HUES48 (cell line): ENCODE measurements around the gene MPDZ.
A peak's percentile ranks its signal among the peaks of the same experiment; 100 is the strongest.

Experiments
- H3K27ac ChIP-seq: one replicate; pipeline ENCODE4 v1.7.0; 2013; ENCODE audit warnings: low read depth, low read length, inconsistent platforms
- H3K27me3 ChIP-seq: 2 replicates; pipeline ENCODE4 v1.6.1; 2013; ENCODE audit warnings: mild to moderate bottlenecking, low read length; ENCODE audit not compliant: control insufficient read depth, insufficient read depth
- H3K36me3 ChIP-seq: 2 replicates; pipeline ENCODE4 v1.6.1; 2013; ENCODE audit warnings: low read length; ENCODE audit not compliant: control insufficient read depth, insufficient read depth
- H3K4me1 ChIP-seq: 2 replicates; pipeline ENCODE4 v1.6.1; 2013; ENCODE audit warnings: mild to moderate bottlenecking, low read length; ENCODE audit not compliant: control insufficient read depth, insufficient read depth
- H3K4me3 ChIP-seq: 2 replicates; pipeline ENCODE4 v1.5.1; 2013; ENCODE audit warnings: mild to moderate bottlenecking, low read depth, low read length
- H3K9ac ChIP-seq: 2 replicates; pipeline ENCODE4 v1.6.1; 2013; ENCODE audit warnings: mild to moderate bottlenecking, low read depth, low read length, moderate library complexity
- H3K9me3 ChIP-seq: 2 replicates; pipeline ENCODE4 v1.6.1; 2013; ENCODE audit warnings: low read length; ENCODE audit not compliant: control insufficient read depth, insufficient read depth

MPDZ gene

DNA sequence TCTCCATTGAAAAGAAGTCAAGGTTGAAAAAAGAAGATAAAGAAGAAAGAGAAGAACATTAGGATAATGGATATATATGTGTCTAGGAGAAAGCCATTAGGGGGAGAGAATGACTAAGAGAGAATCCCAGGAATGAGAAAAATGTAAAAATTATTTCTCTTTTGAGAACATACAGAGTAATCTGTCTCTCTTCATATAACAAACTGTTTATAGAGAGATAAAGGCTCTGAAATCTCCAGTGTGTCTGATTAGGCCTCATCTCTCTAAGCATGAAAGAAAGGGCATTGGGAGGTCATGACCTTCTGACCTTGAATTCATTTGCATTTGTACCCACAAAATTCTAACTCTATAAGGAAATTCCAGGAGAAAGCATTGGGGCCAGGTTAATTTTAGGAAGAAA lies 3.5 kb upstream of the MPDZ start:
- no peak overlapping the region for H3K27ac ChIP-seq
- H3K9me3 ChIP-seq = no peaks in the 10 kb centered on the region
- H3K9ac ChIP-seq = no peak overlapping the region
- H3K4me3 ChIP-seq = no peak overlapping the region
- H3K27me3 ChIP-seq = no peaks in the 10 kb centered on the region
- no peaks in the 10 kb centered on the region for H3K36me3 ChIP-seq
- H3K4me1 ChIP-seq = peaks cover 3% of the 10 kb centered on the region

DNA sequence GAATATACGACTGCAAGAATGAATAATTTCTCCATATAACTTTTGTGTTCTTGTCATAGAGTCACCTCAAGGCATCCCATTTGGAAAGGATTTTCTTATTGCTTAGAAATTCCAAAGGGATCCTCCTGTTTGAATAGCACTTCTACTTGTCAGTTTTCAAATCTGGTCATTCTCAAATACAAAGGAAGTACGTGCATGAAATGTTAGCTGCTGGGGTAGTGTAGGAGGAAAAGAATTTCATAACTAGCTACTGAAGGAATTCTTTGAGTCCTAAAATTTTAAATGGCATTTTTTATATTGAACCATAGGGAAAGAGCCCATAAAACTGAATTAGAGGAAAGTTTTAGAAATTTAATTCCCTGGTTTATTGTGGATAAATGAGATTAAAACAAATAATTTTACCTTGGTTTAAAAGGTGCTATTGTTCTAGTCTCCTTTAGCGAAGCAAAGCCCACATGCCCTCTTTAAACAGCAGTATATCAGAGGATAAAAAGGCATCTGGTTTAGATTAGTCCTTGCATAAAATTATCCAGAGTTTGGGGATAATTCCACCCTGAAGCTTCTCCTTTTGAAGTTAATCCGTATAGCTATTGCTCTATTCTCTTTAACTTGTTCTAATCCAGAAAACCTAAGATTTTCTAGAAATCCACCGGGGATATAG lies 2.0 kb upstream of the MPDZ start:
- Histone ChIP-seq H3K4me1 (peaks cover 14% of the 10 kb centered on the region), H3K27ac (no peak overlapping the region), H3K36me3 (no peaks in the 10 kb centered on the region), H3K9ac (no peak overlapping the region), H3K4me3 (no peak overlapping the region), H3K27me3 (no peaks in the 10 kb centered on the region), H3K9me3 (no peaks in the 10 kb centered on the region)

DNA sequence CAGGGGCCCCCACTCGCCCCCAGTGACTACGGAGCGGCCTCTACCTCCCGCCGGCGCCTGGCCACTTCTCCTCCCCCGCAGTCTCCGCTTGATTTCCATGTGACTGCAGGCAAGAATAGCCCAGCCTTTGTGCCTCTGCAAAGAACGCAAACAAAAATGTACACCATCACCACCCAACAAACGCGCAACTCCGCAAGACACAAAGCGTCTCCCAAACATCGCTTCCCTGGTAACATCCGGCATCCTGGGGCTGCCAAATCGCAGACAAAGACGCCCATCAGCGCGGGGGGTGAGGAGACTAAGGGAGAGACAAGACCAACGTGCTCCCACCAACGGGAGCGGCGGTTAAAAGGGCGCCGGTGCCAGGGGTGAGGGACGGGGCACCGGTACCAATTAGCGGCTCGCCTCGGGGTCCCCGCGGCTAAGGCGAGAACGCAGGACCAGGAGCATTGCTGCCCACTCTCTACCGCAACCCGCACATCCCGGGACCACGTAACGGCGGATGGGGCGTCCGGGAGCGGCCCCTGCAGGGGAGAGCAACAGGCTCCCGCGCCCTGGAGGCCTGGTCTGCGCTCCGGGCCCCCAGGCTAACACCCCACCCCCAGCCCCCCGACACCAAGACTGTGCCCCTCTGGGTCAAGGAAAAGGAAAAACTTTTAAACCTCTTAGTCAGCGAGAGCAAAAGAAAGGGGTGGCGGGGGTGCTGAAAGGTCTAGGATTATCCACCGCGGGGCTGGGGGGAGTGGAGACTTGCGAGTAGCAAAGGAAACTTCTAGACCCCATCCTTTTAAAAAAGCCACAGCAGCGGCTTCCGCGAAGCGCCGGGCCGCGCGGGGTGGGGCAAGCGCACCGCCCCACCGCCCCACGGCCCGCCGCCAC lies 885 bp downstream of the MPDZ start:
- Histone ChIP-seq H3K9me3 (no peaks in the 10 kb centered on the region), H3K27me3 (no peaks in the 10 kb centered on the region), H3K4me3 (peak overlapping the region; percentile 91), H3K9ac (peak overlapping the region; percentile 91), H3K27ac (peak overlapping the region; percentile 89), H3K4me1 (peaks cover 25% of the 10 kb centered on the region), H3K36me3 (no peaks in the 10 kb centered on the region)

DNA sequence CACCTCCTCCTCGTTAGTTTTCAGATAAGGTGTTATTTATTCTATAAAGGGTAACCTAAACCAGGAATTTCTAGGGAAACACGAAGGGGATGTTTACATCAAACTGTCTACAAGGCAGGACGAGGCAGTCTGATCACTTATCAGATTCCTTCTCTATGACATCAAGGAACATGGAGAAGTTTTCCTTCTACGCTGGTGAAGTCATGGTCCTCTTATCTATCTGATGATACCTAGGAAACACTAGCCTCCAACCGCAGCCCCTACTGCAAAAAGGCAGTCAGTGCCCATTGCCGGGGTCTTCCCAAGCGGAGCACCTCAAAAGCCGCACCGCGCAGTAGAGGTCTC lies 1.5 kb downstream of the MPDZ start:
- Histone ChIP-seq H3K9ac (peak overlapping the region; percentile 91), H3K36me3 (no peaks in the 10 kb centered on the region), H3K9me3 (no peaks in the 10 kb centered on the region), H3K27ac (peak overlapping the region; percentile 89), H3K27me3 (no peaks in the 10 kb centered on the region), H3K4me3 (peak overlapping the region; percentile 91), H3K4me1 (peaks cover 25% of the 10 kb centered on the region)

DNA sequence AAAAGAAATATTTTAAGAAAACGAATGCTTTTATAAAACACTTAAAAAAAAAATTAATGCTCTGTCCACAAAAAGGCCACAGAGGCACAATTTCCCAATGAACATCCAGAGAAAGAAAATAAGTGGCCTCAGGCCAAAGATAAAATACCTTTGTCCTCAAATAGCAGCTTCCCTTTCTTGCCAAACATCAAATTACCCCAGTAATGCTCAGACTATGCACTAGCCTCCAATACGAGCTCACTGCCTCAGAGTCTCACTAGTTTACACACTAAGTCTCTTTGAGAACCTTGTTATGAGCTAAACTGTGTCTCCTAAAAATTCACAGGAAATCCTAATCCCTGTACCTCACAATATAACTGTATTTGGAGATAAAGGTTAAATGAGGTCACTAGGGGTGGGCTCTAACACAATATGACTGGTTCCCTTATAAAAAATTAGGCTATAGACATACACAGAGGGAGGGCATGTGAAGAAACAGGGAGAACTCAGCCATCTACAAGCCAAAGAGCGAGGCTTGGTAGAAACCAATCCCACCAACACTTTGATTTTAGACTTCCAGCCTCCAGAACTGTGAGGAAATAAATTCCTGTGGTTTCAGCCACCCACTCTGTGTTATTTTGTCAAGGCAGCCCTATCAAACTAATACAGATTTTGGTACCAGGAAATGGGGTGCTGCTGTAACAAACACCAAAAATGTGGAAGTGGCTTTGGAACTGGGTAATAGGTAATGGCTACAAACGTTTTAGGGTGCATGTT lies 4.4 kb downstream of the MPDZ start:
- Histone ChIP-seq H3K27me3 (no peaks in the 10 kb centered on the region), H3K4me1 (peaks cover 27% of the 10 kb centered on the region), H3K27ac (no peak overlapping the region), H3K36me3 (no peaks in the 10 kb centered on the region), H3K9me3 (no peaks in the 10 kb centered on the region), H3K9ac (no peak overlapping the region; the same call in 1 of the 2 replicates), H3K4me3 (no peak overlapping the region)

DNA sequence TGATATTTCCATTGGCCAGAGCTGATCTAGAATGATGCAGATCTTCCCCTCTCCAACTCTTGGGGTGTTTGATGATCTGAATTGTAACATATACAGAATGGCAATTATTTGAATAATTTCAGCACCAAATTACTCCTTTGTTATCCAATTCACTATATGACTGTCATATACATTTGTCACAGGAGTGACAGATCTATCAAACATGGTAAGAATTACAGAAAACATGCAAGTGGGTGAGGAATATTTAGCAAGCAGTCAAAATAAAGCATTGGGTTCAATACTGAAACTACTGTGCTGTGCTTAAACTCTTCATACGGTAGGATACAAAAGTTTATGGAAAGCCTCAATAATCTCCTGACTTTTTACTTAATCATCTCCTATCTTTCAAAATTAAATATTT lies 8.8 kb downstream of the MPDZ start:
- H3K27ac ChIP-seq = no peak overlapping the region
- H3K36me3 ChIP-seq = no peaks in the 10 kb centered on the region
- H3K9ac ChIP-seq = no peak overlapping the region
- no peaks in the 10 kb centered on the region for H3K27me3 ChIP-seq
- H3K9me3 ChIP-seq = no peaks in the 10 kb centered on the region
- peaks cover 40% of the 10 kb centered on the region for H3K4me1 ChIP-seq
- H3K4me3 ChIP-seq = no peak overlapping the region

DNA sequence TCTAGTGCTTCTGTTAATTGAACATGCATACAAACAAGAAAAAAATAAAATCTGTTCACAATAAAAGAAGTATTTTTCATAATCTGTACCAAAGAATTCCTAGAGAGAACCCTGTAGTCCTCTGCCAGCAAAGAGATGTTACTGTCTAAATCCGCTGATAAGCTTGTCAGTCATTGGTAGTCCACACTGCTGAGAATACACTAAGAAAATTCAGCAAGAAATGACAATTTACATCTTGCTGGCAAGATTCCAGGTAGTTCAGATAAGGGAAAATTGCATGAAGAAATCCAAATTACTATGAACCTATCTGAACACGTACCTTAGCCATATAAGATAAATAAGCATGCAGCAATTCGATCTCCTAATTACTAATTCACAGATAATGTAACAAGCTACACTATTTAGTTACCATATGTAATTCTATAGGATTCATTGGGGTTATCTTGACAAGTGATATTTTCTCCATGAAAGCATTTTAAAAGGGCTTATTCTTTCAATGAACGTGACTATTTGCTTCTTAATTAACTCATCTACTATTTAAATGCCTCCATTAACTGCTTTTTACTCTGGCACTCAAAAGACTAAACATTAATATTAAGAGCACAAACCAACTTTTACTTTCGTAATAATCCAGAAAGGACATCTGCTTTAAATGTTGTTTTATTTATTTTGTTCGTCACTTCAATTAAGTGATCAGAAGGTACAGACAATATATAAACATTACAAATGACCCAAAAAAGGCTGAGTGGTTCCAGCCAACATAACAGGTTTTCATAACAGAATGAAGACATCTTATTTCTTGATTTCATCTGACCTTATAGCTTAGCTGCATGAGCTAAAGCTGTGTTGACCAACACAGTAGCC lies 9.7 kb downstream of the MPDZ start:
- Histone ChIP-seq H3K36me3 (no peaks in the 10 kb centered on the region), H3K9ac (no peak overlapping the region), H3K27me3 (no peaks in the 10 kb centered on the region), H3K4me1 (peaks cover 31% of the 10 kb centered on the region), H3K27ac (no peak overlapping the region), H3K9me3 (no peaks in the 10 kb centered on the region), H3K4me3 (no peak overlapping the region)

DNA sequence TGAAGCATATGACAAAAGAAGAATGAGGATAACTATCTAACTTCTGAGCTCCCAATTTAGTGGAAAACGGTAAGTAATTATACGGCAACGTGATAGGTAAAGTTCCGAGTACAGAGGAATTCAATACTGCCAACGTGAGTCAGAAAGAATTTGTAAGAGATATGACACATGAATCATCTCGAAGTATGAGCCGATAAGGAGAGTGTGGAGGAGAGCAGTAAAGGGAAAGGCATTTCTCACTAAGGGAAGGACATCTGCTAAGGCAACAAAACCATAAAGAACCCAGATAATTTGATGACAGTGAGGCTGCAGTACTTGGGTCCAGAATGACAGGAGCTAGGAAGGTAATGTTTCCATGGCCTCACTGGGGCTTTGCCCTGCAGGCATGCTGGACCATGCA lies 11.0 kb downstream of the MPDZ start:
- Histone ChIP-seq H3K9ac (no peak overlapping the region), H3K27ac (no peak overlapping the region), H3K4me3 (no peak overlapping the region), H3K4me1 (peaks cover 28% of the 10 kb centered on the region), H3K9me3 (no peaks in the 10 kb centered on the region), H3K36me3 (no peaks in the 10 kb centered on the region), H3K27me3 (no peaks in the 10 kb centered on the region)

DNA sequence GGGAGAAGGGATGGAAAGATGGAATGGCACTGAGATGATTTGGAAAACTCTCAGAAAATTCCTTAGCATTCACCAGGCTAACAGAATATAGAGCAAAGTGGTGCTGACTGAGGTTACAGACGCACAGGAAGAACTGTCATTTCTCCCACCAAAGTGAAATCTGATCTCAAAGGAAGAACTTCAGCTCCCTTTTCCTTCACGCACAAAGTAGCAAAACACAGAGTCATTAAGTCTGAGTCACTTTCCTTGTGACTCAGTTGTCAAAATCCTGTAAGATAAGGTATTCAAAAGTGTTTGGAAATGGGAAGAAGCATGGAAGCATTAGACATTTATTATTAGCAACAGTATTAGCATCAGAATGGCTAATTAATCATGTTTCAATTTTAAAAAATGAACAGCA lies 11.7 kb downstream of the MPDZ start:
- H3K36me3 ChIP-seq = no peaks in the 10 kb centered on the region
- H3K27me3 ChIP-seq = no peaks in the 10 kb centered on the region
- no peaks in the 10 kb centered on the region for H3K9me3 ChIP-seq
- no peak overlapping the region for H3K27ac ChIP-seq
- H3K4me3 ChIP-seq = no peak overlapping the region
- H3K9ac ChIP-seq = no peak overlapping the region
- H3K4me1 ChIP-seq = peaks cover 28% of the 10 kb centered on the region

DNA sequence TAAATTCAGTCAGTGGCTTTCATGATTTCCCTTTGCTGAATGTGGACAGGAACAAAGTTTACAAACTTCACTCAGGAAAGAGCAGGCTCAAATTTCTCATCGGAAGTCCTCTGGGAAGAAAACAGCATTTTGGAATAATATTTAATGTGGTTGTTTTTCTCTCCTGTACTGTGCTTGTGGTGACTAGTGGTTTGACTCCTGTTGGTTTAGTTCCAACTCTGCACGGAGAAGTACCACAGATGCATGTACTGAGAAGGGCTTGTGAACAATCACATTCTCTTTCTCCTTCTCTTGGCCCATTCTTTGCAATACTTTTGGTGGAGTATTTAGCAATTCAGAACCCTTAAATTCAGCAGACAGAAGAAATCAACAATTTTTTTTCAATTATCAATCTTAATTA lies 13.3 kb downstream of the MPDZ start:
- H3K4me1 ChIP-seq = peaks cover 28% of the 10 kb centered on the region

More for the DNA sequence above, 13.3 kb downstream of the MPDZ start:
- Histone ChIP-seq H3K27ac (no peak overlapping the region), H3K36me3 (no peaks in the 10 kb centered on the region), H3K9me3 (no peaks in the 10 kb centered on the region), H3K9ac (no peak overlapping the region), H3K4me3 (no peak overlapping the region), H3K27me3 (no peaks in the 10 kb centered on the region)
